Left lung (tissue), 10 donors: Measurements from ENCODE around the gene SYNE4. TPM values are rescaled to one million over a fixed set of nuclear protein-coding genes. Genes with fewer than 3 reads are reported as not detected.

ENCODE experiments used
- ATAC-seq: fragments of 200-7000 bp; cut with Tn5 transposase; one replicate; pipeline ENCODE4 v1.9.1; 2020; ENCODE audit warnings: moderate library complexity
- DNase-seq, 4 donors: peaks; one replicate each; pipeline ENCODE4 v3.0.0-alpha.2; 2013 to 2020
- H3K27ac ChIP-seq, 2 donors: fragments of 200-600 bp; sonication (generic) in 1 of 2; one replicate each; pipeline versions ENCODE4 v1.5.0 to v1.8.0; 2020 to 2021
- H3K27me3 ChIP-seq, 2 donors: fragments of 200-600 bp; sonication (generic) in 1 of 2; one replicate each; pipeline versions ENCODE4 v1.5.0 to v1.8.0; 2020 to 2021
- H3K36me3 ChIP-seq, 2 donors: fragments of 200-600 bp; sonication (generic) in 1 of 2; one replicate each; pipeline versions ENCODE4 v1.5.0 to v1.8.0; 2020 to 2021
- H3K4me1 ChIP-seq, 2 donors: fragments of 200-600 bp; one replicate each; pipeline ENCODE4 v1.8.0; 2021
- H3K4me3 ChIP-seq, 2 donors: fragments of 200-600 bp; sonication (generic) in 1 of 2; one replicate each; pipeline versions ENCODE4 v1.5.0 to v1.8.0; 2020 to 2021; ENCODE audit warnings: mild to moderate bottlenecking in 1 of 2
- H3K9me3 ChIP-seq, 2 donors: fragments of 200-600 bp; sonication (generic) in 1 of 2; one replicate each; pipeline versions ENCODE4 v1.5.0 to v1.8.0; 2020 to 2021
- CTCF ChIP-seq, 2 donors: fragments of 200-600 bp; sonication (generic) in 1 of 2; IDR thresholded peaks; one replicate each; pipeline versions ENCODE4 v1.5.0 to v1.8.0; 2021; ENCODE audit warnings: antibody characterized with exemption in 2 of 2
- intact Hi-C, 2 donors: fragments of 100-400 bp; cut with DNase I; formaldehyde crosslinking; loops; one replicate each; pipeline versions ENCODE4 v1.11.2 to v1.14.2; 2022
- polyA plus RNA-seq, 6 donors: library from polyadenylated mRNA; unstranded; fragments of 120-200 nt; gene quantifications; one replicate each; pipeline ENCODE4 v1.2.1, GENCODE V29; 2013; ENCODE audit not compliant: insufficient read length in 6 of 6
- total RNA-seq, 2 donors: library from RNA; stranded (reverse); fragmentation: NEBNext Ultra II Directional; extraction: Animal tissue kit (Norgen Biotek cat#: 25700); gene quantifications; one replicate each; pipeline ENCODE4 v1.2.1, GENCODE V29; 2021
- donor health status: DM: no; HTN: yes; CAD: no.
- donor health status: DM: no; HTN: no; CAD: no.

SYNE4 gene
- total and polyA plus RNA-seq, 8 donors: 6.8 to 13.1 (median 8.7) TPM

- DNase-seq: peak; percentile 98 to 100 (median 99)
- no peak for TF ChIP-seq CTCF (IDR thresholded peaks at IDR 0.05)
- Histone ChIP-seq H3K4me3 (peak within 1 kb of the TSS; percentile 54 to 65), H3K36me3 (no peaks in the 10 kb centered on the region), H3K9me3 (no peaks in the 10 kb centered on the region), H3K27me3 (peaks cover 0 to 6% of the 10 kb centered on the region in 2 donors), H3K4me1 (peaks cover 6 to 23% of the 10 kb centered on the region in 2 donors), H3K27ac (peak within 1 kb of the TSS; percentile 26 to 75)
- intact Hi-C loops: no loop called here
- ATAC-seq: peak; percentile 98
These were observed 5.7 kb upstream of the SYNE4 start, which contains the start of gene ALKBH6 for GRCh38 chr19:36014012-36014924. Gene ALKBH6, minus strand, starts transcription at chr19:36014213. Its CDS starts 816 bp downstream, at chr19:36013397.

DNA sequence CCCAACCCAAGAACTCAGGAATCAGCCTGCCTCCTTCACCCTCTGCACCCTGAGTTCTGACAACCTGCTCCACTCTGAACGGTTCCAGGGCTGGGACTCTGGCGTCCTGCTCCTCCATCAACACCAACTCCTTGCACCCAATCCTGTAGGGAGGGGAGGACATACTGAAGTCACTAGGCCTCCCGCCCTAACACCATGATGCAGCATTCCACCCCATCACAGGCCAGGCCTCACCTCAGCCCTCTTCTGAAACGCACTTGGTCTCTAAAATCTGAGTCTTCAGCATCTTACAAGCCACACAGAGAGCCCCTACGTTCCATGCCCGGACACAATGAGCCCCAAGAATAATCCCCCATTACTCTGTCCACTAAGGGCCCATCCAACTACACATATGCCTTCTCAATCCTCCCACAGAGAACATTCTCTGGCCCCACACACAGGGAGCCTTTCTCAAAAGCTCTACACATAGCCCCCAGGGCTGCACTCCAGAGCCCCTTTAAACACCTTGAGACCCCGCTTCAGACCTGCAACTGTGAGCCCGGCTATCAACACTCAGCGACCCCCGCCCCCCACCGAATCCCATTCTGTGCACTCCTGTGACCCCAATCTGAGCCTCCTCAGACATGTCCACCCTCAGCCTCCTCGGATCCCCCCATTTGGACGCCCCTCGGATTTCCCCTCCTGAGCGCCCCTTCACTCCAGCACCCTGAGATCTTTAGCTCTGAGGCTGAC is 4.8 kb upstream of the SYNE4 start:
- no peaks in the 10 kb centered on the region for H3K36me3 ChIP-seq
- H3K4me1 ChIP-seq: peaks cover 6 to 29% of the 10 kb centered on the region in 2 donors
- peaks cover 0 to 14% of the 10 kb centered on the region in 2 donors for H3K27me3 ChIP-seq
- peak overlapping the region; percentile 26 to 75 for H3K27ac ChIP-seq
- peak overlapping the region; percentile 54 to 65 for H3K4me3 ChIP-seq
- intact Hi-C loops: no loop called here
- peak in 1 of 4 donors; percentile 67 for DNase-seq
- no peak for TF ChIP-seq CTCF (IDR thresholded peaks at IDR 0.05)
- H3K9me3 ChIP-seq: no peaks in the 10 kb centered on the region
- ATAC-seq: no peak

DNA sequence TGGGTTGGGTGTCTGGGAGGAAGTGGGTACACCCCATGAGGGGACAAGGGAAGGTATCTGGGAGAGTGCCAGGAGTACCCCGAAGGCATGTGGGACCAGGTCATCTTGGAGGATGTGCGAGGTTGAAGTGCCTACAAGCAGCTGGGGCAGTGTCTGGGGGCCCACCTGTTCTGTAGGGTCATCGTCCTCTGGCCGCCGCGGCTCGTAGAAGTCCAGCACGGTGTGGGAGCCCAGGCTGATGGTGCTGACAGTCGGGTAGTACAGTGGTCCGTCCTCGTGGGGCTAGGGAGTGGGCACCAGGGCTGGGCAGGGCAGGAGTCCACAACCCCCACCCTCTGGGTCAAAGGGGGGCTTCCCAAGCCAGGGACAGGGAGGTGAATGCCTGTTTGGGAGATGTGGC is 1.8 kb upstream of the SYNE4 start:
- Histone ChIP-seq H3K27ac (no peak overlapping the region), H3K4me3 (no peak overlapping the region), H3K27me3 (peaks cover 0 to 17% of the 10 kb centered on the region in 2 donors), H3K4me1 (peaks cover 6 to 29% of the 10 kb centered on the region in 2 donors), H3K9me3 (no peaks in the 10 kb centered on the region), H3K36me3 (no peaks in the 10 kb centered on the region)
- peak in 1 of 4 donors; percentile 61 for DNase-seq
- no peak for TF ChIP-seq CTCF (IDR thresholded peaks at IDR 0.05)
- no peak for ATAC-seq
- intact Hi-C loops: no loop called here

DNA sequence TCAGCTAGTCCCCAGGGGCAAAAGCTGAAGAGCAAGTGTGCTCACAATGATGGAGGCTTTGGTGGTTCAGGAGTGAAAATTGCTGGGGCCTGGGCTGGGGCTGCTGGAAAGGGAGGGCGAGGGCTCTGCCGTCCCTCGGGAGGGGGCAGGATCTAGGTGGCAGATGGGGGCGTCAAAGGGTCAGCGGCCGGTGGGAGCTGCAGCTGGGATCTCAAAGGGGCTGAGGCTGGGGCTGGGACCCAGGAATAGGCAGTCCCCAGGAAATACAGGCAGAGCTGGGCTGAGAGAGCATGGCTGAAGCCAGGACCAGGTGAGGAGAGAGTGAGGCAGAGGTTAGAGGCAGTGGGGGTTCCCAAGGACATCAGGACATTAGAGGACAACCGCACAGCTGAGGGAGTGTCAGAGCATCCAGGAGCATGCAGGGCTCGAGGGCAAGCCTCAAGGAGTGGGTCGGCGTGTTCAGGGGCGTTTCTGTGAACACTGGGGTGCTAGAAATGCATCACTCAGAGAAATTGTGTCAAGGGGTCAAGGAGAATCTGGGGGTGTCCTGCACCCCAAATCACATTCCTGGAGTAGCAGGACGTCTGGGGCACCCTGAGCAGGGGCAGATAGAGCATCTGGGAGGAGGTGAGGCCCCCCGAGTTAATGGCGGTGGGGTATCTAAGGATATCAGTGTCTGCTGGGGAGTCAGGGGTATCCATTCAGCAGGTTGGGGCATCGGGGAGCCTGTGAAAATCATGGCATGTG is 1.2 kb upstream of the SYNE4 start:
- DNase-seq: peak in 1 of 4 donors; percentile 53
- ATAC-seq: no peak
- peaks cover 6 to 26% of the 10 kb centered on the region in 2 donors for H3K4me1 ChIP-seq
- peak overlapping the region; percentile 30 to 46 for H3K4me3 ChIP-seq
- peaks cover 0 to 17% of the 10 kb centered on the region in 2 donors for H3K27me3 ChIP-seq
- no peak for TF ChIP-seq CTCF (IDR thresholded peaks at IDR 0.05)
- no peaks in the 10 kb centered on the region for H3K36me3 ChIP-seq
- H3K27ac ChIP-seq: no peak overlapping the region
- intact Hi-C loops: no loop called here
- no peaks in the 10 kb centered on the region for H3K9me3 ChIP-seq
